HG02678 (cell line): Measurements from ENCODE around the gene KBTBD3.
"Not testable (repeated sequence)": the region's sequence is repeated elsewhere in the genome, so short reads cannot be mapped to it uniquely, and the experiment has no call there.

Experiments used
- ATAC-seq: cut with Tn5 transposase; IDR thresholded peaks from one replicate; pipeline ENCODE4 v1.9.1; 2021; ENCODE audit warnings: mild to moderate bottlenecking, moderate library complexity; ENCODE audit not compliant: unreplicated experiment

Gene KBTBD3

GRCh38 chr11:106061954-106062949 is 14.9 kb downstream of the KBTBD3 start:
- ATAC-seq: peak; percentile 54

GRCh38 chr11:106061249-106061784 is 15.8 kb downstream of the KBTBD3 start:
- ATAC-seq: no peak

- ATAC-seq: no peak
These were observed 17.5 kb downstream of the KBTBD3 start for GRCh38 chr11:106059617-106060016.

GRCh38 chr11:106058377-106058776 is 18.8 kb downstream of the KBTBD3 start:
- ATAC-seq: not testable (repeated sequence)

GRCh38 chr11:106051103-106051502 is 26.0 kb downstream of the KBTBD3 start:
- ATAC-seq: no peak

GRCh38 chr11:106049727-106050476 is 27.2 kb downstream of the KBTBD3 start:
- no peak for ATAC-seq

GRCh38 chr11:106047631-106048030 is 29.5 kb downstream of the KBTBD3 start:
- ATAC-seq: no peak

- no peak for ATAC-seq
These were observed 33.6 kb downstream of the KBTBD3 start for GRCh38 chr11:106043540-106043939.

GRCh38 chr11:106032861-106033260 is 44.3 kb downstream of the KBTBD3 start:
- ATAC-seq: no peak

GRCh38 chr11:106031936-106032335 is 45.2 kb downstream of the KBTBD3 start:
- no peak for ATAC-seq

- ATAC-seq: no peak
These were observed 45.8 kb downstream of the KBTBD3 start for GRCh38 chr11:106031202-106031810.

GRCh38 chr11:106030609-106031008 is 46.5 kb downstream of the KBTBD3 start:
- ATAC-seq: no peak

- no peak for ATAC-seq
These were observed 54.3 kb downstream of the KBTBD3 start for GRCh38 chr11:106022795-106023275.

GRCh38 chr11:106021967-106022794 is 55.0 kb downstream of the KBTBD3 start, which contains the start of gene MSANTD4:
MSANTD4 (minus strand) TSS chr11:106022240; CDS start chr11:106010917, 11,323 bp downstream.
- ATAC-seq: peak; percentile 97

- peak; percentile 8 for ATAC-seq
These were observed 55.8 kb downstream of the KBTBD3 start for GRCh38 chr11:106021181-106021966.

GRCh38 chr11:106017093-106017492 is 60.1 kb downstream of the KBTBD3 start:
- ATAC-seq: no peak

GRCh38 chr11:106015066-106015465 is 62.1 kb downstream of the KBTBD3 start:
- no peak for ATAC-seq

- no peak for ATAC-seq
These were observed 62.5 kb downstream of the KBTBD3 start for GRCh38 chr11:106014620-106015019.

- ATAC-seq: no peak
These were observed 63.1 kb downstream of the KBTBD3 start for GRCh38 chr11:106014035-106014434.
